Ovary (tissue), 3 donors: ENCODE measurements around the gene TMEM132D.

Experiments
- CTCF ChIP-seq, 3 donors: fragments of 450-650 bp in 2 of 3; fragments of 200-600 bp in 1 of 3; IDR thresholded peaks; one replicate each; pipeline versions ENCODE4 v1.5.1 to v1.8.0; 2016 to 2022; ENCODE audit warnings: antibody characterized with exemption in 3 of 3, mild to moderate bottlenecking in 1 of 3
- EP300 ChIP-seq: sonication (generic); formaldehyde crosslinking; IDR thresholded peaks from one replicate; pipeline ENCODE4 v1.6.1; 2017; ENCODE audit warnings: antibody characterized with exemption
- POLR2A ChIP-seq: fragments of 450-650 bp; IDR thresholded peaks from one replicate; pipeline ENCODE4 v1.6.1; 2017; ENCODE audit warnings: antibody characterized with exemption, mild to moderate bottlenecking, moderate library complexity
- donor health status: DM: no; HTN: no; CAD: no.

DNA sequence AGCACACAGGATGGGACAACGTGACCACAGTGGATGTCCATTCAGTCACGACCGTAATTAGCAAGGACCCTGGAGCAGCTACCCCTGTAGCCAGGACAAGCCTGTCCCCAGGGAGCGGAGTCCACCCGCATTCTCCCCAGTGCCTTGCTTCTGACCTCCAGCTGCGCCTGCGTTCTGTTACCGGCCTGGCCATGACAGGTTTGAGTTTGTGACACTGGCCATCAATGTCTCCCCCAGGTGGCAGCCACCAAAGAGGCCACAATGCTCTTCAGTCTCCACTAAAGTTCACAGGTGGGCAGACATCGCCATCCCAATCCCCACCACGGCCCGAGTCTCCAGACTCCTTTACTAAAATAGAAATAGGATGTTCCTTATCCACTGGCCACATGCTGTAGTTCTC, 96.7 kb downstream of the TMEM132D start:
- TF ChIP-seq CTCF (IDR thresholded peaks at IDR 0.05) (no peak), POLR2A (no peak), EP300 (no peak)
